Measurements from ENCODE around the gene ST8SIA1. TPM values are rescaled to one million over a fixed set of nuclear protein-coding genes. Genes with fewer than 3 reads are reported as not detected.

The ST8SIA1 gene
- total and polyA plus RNA-seq, 2 of the 4 experiments (the other 2 are of a cell fraction) = not detected

DNA sequence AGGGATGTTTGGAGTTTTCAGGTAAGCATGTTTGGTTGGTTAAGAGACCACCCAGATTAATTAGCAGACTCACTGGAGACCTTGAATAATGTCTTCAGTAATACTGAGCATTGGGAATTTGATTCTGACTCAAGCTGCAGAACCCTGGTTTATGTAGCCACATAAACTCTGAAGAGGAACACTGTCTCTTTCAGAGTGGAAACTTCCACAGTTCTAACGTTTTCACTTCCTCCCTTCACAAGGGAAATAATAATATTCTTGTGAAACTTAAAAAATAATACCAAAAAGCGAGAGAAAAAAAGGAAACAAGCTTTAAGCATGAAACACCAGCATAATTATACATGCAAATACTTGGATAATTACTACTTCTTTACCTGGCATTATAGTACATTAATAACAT lies 40.0 kb upstream of the ST8SIA1 start:
- no peak overlapping the region for H2BK5ac ChIP-seq (ENCODE audit: low read depth, low read length, poor library complexity, severe bottlenecking)

More for the DNA sequence above, 40.0 kb upstream of the ST8SIA1 start:
- TF ChIP-seq, protein P1, sequence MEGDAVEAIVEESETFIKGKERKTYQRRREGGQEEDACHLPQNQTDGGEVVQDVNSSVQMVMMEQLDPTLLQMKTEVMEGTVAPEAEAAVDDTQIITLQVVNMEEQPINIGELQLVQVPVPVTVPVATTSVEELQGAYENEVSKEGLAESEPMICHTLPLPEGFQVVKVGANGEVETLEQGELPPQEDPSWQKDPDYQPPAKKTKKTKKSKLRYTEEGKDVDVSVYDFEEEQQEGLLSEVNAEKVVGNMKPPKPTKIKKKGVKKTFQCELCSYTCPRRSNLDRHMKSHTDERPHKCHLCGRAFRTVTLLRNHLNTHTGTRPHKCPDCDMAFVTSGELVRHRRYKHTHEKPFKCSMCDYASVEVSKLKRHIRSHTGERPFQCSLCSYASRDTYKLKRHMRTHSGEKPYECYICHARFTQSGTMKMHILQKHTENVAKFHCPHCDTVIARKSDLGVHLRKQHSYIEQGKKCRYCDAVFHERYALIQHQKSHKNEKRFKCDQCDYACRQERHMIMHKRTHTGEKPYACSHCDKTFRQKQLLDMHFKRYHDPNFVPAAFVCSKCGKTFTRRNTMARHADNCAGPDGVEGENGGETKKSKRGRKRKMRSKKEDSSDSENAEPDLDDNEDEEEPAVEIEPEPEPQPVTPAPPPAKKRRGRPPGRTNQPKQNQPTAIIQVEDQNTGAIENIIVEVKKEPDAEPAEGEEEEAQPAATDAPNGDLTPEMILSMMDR (conservative IDR thresholded peaks at IDR 0.05; ENCODE audit: low read depth, low read length) = no peak
- TF ChIP-seq, protein P2, sequence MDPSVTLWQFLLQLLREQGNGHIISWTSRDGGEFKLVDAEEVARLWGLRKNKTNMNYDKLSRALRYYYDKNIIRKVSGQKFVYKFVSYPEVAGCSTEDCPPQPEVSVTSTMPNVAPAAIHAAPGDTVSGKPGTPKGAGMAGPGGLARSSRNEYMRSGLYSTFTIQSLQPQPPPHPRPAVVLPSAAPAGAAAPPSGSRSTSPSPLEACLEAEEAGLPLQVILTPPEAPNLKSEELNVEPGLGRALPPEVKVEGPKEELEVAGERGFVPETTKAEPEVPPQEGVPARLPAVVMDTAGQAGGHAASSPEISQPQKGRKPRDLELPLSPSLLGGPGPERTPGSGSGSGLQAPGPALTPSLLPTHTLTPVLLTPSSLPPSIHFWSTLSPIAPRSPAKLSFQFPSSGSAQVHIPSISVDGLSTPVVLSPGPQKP (IDR thresholded peaks at IDR 0.05; ENCODE audit: borderline replicate concordance, low read depth, low read length) = no peak
- TF ChIP-seq RAD21 (IDR thresholded peaks at IDR 0.05; ENCODE audit: low read length) (no peak), CHD1 (IDR thresholded peaks at IDR 0.05; ENCODE audit: low read depth, low read length) (no peak), RFX5 (IDR thresholded peaks at IDR 0.05; ENCODE audit: low read depth, low read length) (no peak), NFE2L2 (IDR thresholded peaks at IDR 0.05; ENCODE audit: low read depth, low read length) (no peak), RCOR1 (IDR thresholded peaks at IDR 0.05; ENCODE audit: insufficient replicate concordance, low read length) (no peak), MAFK (IDR thresholded peaks at IDR 0.05; ENCODE audit: low read depth, low read length) (no peak), MAZ (IDR thresholded peaks at IDR 0.05; ENCODE audit: borderline replicate concordance, low read depth, low read length) (no peak), FOS (IDR thresholded peaks at IDR 0.05; ENCODE audit: low read depth, low read length) (no peak), MXI1 (IDR thresholded peaks at IDR 0.05; ENCODE audit: borderline replicate concordance, low read depth, low read length) (no peak), POLR2A (IDR thresholded peaks at IDR 0.05; ENCODE audit: low read depth, low read length) (no peak)
- TF ChIP-seq, protein P3, sequence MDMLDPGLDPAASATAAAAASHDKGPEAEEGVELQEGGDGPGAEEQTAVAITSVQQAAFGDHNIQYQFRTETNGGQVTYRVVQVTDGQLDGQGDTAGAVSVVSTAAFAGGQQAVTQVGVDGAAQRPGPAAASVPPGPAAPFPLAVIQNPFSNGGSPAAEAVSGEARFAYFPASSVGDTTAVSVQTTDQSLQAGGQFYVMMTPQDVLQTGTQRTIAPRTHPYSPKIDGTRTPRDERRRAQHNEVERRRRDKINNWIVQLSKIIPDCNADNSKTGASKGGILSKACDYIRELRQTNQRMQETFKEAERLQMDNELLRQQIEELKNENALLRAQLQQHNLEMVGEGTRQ (IDR thresholded peaks at IDR 0.05; ENCODE audit: low read depth, low read length) = no peak
- DNase-seq (no peak), ATAC-seq (ENCODE audit: low read depth) (no peak)
- in situ Hi-C loops (cut with MboI; ENCODE audit: low sequenced_read_pairs) = no loop called here
- no TSS peak for BruUV-seq (replicated peaks)
- H3K14ac ChIP-seq (replicated peaks; ENCODE audit: low read depth, low read length) = no peak overlapping the region
- H3K56ac ChIP-seq (ENCODE audit: extremely low read depth, insufficient read depth, low read length) = no peak overlapping the region
- no peak overlapping the region for H2AFZ ChIP-seq (replicated peaks; ENCODE audit: low read length, poor library complexity)
- H3K9me1 ChIP-seq (ENCODE audit: insufficient read depth, low read length) = no peaks in the 10 kb centered on the region
- no peak overlapping the region for H4K91ac ChIP-seq (ENCODE audit: insufficient read depth, low read depth, low read length)
- no peak overlapping the region for H4K8ac ChIP-seq (ENCODE audit: low read depth in 2 of 2, low read length in 2 of 2)
- ChIA-PET POLR2A (ENCODE audit: unreplicated experiment) (no interaction called here), CTCF (no interaction called here)
- no peaks in the 10 kb centered on the region for H3K36me3 ChIP-seq (ENCODE audit: control insufficient read depth, insufficient read depth, low read length)
- no peak overlapping the region for H3K9ac ChIP-seq (ENCODE audit: low read depth, low read length)
- H2BK120ac ChIP-seq (ENCODE audit: low read depth, low read length) = no peak overlapping the region
- no peak overlapping the region for H3K4ac ChIP-seq (ENCODE audit: low read depth, low read length)
- dilution Hi-C loops (cut with HindIII; ENCODE audit: low sequenced_read_pairs, unreplicated experiment) = no loop called here
- H2AK5ac ChIP-seq (ENCODE audit: low read depth, low read length) = no peak overlapping the region
- no peak overlapping the region for H3K27ac ChIP-seq (ENCODE audit: insufficient read depth, low read length)
- H3K4me2 ChIP-seq (ENCODE audit: low read depth, low read length) = no peak overlapping the region
- H3K9me3 ChIP-seq (ENCODE audit: control insufficient read depth, insufficient read depth, low read length) = no peaks in the 10 kb centered on the region
- H3K23ac ChIP-seq (ENCODE audit: low read depth, low read length) = no peak overlapping the region
- H4K5ac ChIP-seq (ENCODE audit: low read depth, low read length) = no peak overlapping the region
- no CpG with 5 or more reads among the region's 2 CpGs for WGBS, 2 experiments (ENCODE audit: extremely low coverage in 2 of 2, insufficient read length in 1 of 2)
- H4K20me1 ChIP-seq (ENCODE audit: insufficient read depth, low read length) = no peaks in the 10 kb centered on the region
- H3K4me3 ChIP-seq (ENCODE audit: insufficient read depth, low read depth, low read length) = no peak overlapping the region
- H2BK20ac ChIP-seq (ENCODE audit: low read depth, low read length) = no peak overlapping the region
- no peak overlapping the region for H2BK15ac ChIP-seq (ENCODE audit: low read depth, low read length)
- H3K4me1 ChIP-seq (ENCODE audit: control insufficient read depth, insufficient read depth, low read length) = no peaks in the 10 kb centered on the region
- no peak overlapping the region for H3K18ac ChIP-seq (ENCODE audit: low read depth, low read length)
- H3K79me1 ChIP-seq (ENCODE audit: low read depth in 1 of 2, low read length in 2 of 2) = no peaks in the 10 kb centered on the region
- intact Hi-C loops (cut with micrococcal nuclease) = no loop called here
- no peaks in the 10 kb centered on the region for H3K27me3 ChIP-seq (ENCODE audit: control insufficient read depth, insufficient read depth, low read length)
- no peak overlapping the region for H2AK9ac ChIP-seq (replicated peaks; ENCODE audit: low read depth, low read length, poor library complexity)
